HG02852 (cell line): ENCODE measurements around the gene SGMS1.
"Not testable (repeated sequence)": the region's sequence is repeated elsewhere in the genome, so short reads cannot be mapped to it uniquely, and the experiment has no call there.

Experiments used
- ATAC-seq: cut with Tn5 transposase; IDR thresholded peaks from one replicate; pipeline ENCODE4 v1.9.1; 2021; ENCODE audit warnings: mild to moderate bottlenecking, moderate library complexity; ENCODE audit not compliant: unreplicated experiment

SGMS1 gene

DNA sequence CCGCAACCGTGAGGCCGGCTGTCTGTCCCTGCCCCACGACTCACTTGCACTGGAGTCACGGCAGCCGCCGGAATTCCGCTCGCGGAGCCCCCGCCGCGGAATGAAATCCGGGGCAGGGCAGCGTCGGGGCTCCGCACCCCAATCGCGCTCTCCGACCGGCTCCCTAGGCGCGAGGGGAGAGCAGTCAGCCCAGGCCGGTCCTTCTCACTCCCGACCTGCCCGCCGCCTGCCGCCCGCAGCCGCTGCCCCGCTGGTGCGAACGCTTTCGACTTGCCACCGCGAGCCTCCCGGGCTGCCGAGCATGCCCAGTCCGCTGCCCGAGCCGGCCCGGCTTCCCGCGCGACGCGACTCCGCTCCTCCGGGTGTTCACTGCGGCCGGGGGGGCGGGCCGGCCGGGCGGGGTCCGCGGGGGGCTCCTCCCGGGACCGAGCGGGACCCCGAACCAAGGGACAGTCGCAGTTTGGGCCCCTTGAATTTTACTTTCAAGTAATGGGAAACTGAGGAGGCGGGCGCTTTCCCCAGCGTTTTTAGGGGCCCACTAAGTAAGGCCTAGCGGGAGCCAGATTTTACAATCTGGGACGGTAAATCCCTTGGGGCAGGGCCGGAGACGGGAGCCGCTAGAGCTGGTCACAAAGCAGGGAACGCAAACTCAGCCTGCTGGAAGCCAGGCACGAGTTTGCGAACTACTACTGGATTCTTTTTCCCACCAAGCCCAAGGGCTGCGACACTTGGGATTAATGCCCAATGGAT, at the start of gene SGMS1:
TSS of gene SGMS1 (minus strand) at position 294 of the 750 bp plus-strand sequence. CDS start 279,842 bp downstream, outside the sequence.
- peak; percentile 27 for ATAC-seq

DNA sequence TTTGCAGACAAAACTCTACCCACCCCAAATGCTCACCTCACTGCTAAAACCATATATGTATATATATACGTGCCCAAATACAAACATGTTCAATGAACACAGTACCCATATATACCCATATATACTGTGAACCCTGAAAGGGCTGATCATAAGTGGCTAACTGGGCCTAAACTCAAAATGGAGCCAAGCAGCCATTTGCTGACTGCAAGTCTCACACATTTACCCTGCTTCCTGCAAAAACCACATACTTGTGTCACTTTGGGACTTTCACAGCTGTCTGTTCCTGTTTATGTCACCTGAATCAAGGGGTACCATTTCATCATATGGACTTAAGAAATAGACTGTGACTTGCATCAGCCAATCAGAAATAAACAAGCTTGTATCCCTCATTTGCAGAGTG, 48.4 kb upstream of the SGMS1 start:
- ATAC-seq, result peak; percentile 52

DNA sequence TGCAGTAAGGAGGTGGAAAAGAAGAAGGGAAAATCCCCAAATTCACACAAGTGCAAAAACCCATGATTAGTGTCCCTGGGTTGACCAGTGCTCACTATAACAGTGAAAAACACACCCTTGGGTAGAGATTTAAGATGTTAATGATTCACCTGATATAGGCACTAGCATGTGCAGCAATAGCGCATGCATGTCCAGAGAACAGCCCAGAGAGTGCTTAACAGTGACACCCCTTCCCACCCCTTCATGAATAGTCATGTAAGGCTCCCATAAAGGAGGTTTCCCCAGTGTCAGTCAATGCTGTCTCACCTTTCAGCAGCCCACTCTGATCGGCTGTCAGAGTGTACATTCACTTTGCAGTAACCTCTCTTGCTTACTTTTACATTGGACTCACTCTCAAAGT, 47.9 kb upstream of the SGMS1 start:
- ATAC-seq, result not testable (repeated sequence)

DNA sequence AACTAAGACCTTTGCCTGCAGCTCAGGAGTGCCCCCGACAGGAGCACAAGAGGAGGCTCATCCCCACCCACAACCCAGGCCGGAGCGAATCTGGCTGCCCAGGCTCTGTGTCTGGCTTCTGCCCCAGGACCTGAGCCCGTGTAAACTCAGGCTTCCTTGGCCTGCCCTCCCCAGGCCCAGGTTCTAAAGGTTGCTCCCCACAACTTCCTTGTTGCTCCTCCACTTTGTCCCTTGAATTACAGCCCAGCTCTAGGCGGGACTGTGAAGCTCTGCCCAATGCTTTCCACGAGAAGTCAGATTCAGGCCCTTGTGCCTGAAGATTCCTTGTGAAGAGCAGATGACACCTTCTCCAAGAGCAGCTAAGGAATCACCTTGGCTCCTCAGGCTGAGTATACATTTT, 46.2 kb upstream of the SGMS1 start:
- not testable (repeated sequence) for ATAC-seq

DNA sequence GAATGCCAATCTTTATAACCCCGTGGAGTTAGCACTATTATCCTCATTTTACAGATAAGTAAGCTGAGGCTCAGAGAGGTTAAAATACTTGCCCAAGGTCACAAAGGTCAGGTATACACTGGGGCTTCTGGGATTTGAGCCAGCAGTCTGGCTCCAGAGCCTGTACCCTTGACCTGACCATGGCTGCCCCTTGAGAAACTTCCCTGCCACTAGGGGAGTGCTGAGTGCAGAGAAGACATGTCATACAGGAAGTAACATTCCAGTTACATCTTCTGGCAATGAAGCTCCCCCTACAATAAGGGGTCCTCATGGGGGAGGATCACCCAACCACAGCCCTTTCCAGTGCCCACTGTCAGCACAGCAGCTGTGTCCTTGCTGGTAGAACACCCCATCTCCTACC, 43.6 kb upstream of the SGMS1 start:
- ATAC-seq, result not testable (repeated sequence)

DNA sequence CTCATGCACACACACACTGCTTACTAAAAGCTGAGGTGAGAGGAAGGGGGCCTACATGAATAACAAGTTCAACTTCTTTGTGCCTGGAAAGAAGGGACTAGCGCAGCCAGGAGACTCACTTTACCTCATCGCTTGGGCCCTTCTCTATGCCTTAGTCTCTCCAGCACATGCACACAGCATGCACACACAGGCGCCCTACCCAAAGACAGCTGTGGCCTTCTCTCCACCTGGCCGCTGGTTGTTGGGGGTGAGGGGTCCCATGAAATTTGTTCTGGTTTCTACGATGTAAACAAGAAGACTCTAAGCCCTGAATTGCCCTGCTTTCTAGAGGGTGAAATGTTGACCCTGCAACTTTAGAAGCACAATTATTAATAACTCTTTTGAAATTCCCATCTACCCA, 38.7 kb upstream of the SGMS1 start:
- ATAC-seq, result not testable (repeated sequence)

DNA sequence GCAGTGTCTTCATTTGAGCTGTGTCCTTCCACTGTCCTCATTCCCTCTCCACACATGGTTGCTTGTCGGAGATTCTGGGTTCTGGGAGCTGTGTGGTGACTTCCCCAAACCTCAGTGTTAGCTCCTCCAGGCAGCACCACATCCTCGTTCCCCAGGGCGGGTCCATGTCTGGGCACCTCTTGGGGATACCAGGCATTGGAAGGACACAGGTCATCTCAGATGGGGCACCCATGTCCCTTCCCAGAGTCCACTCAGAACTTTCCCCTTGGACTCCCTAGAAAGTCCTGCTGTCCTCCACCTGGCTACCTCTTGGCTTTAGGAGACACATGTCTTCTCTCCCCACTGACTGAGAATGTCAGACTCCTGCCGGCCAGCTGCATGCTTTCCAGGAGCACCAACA, 37.8 kb upstream of the SGMS1 start:
- not testable (repeated sequence) for ATAC-seq

DNA sequence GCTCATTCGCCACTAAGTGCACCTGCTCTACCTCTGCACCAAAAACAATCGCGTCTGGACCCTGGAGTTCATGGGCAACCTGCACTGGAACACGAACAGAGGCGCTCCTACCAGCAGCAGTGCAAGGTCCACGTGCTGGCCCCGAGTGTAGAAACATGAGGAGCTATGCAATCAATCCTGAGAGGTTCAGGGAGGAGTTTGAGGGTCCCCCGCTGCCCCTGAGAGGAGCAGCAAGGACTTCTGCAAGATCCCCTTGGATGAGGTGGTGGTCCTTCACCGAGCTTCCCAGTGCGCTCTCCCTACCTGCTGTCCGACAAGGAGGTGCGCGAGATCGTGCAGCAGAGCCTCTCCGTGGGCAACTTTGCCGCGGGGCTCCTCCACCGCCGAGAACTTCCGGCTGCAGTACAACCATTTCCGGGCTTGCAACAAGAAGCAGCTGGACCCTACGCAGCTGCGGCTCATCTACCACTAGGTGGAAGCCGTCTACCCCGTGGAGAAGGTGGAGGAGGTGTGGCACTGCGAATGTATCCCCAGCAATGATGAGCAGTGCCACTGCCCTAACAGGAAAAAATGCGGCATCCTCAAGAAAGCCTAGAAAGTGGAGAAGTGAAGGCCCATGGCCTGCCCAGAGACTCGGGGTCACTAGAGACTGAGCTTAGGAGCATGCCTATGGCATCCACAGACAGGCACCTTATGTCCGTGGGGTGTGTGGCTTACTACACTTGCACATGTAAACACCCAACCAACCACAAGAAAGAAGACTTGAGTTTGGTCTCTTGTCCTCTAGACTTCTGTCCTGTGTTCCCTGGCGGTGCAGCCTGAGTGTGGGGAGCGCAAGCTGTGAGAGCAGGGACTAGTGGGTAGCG, 36.3 kb upstream of the SGMS1 start:
- ATAC-seq, result peak; percentile 97

DNA sequence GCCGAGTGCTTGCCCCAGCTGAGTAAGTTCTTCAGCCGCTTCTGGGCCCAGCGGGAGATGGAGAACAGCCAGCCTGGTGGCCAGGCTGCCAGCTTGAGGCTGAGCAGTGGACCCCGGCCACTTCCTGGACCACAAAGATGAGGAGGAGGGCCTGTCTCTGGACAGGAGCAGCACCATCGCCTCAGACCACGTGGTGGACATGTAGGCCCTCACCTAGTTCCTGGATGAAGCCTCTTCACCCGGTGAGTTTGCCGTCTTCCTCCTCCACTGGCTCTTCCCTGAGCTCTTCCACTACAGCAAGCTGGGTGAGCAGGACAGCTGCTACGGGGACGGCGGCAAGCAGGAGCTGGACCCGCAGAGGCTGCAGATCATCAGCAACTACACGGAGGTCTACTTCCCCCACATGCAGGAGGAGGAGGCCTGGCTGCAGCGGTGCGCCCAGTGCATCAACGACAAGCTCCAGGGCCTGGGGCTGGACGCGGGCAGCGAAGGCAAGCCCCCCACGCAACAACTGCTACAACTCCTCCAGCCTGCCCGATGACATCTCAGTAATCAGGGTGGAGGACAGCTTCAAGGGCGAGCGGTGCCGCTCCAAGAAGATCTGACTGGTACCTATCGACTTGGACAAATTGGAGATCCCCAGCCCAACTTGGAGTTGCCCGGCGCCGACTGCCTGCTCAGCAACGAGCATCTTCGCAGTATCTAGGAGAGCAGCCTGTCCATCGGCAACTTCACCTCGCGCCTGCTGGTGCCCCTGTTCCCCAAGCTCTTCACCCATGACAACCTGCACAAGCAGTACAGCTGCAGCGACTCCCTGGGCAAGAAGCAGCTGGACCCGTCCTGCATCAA, 35.5 kb upstream of the SGMS1 start:
- ATAC-seq, result not testable (repeated sequence)

DNA sequence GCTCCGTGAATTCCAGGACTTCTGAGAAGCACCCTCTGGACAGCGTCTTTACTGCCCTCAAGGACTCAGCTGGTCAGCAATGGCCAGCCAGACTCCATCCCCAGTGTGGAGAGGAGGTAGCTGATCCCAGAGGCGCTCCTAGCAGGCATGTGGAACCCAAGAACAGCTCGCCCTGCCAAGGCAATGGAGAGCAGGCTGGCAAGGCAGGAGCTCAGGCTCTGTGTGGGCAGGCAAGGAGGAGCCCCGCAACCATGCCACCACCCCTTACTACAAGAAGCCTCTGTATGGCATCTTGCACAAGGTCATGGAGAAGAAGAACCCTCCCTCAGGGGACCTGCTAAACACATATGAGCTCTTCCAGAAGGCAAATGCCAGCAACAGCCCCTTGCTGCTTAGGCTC, 34.4 kb upstream of the SGMS1 start:
- no peak for ATAC-seq

DNA sequence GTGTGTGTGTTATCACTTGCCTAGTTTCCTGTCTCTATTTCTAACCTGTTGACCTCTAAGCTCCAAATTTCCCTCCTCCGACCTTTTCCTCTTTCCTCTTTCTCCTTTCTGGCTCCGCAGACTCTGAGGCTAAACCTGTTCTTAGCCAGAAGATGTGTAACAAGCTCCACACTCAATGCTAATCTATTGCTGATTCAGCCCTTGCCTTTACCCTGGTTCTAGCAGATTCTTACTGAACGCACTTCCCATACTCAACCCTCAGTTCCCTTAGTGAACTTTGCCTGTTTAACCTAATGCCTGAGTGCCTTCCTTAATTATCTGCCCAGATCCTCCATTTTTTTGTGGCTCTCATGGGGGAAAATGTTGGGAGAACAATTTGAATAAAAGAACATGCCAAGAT, 30.0 kb upstream of the SGMS1 start:
- ATAC-seq, result no peak

DNA sequence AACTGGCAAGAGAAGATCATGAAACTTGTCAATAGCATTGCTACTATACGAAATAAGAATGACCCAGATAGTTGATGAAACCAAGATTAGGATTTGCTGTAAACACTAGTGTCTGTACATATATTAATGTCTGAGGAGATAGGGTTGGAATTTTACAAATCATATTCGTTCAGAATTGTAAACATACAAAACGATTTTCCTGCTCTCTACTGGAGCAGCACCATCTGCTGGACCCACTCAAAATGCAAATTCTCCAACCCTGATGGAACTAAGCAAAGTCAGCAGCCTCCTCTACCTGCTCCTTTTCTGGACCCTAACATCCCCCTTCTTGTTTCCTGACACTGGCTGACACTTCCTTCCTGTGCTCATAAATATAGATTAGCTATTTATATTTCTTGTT, 29.4 kb upstream of the SGMS1 start:
- ATAC-seq, result peak; percentile 41

DNA sequence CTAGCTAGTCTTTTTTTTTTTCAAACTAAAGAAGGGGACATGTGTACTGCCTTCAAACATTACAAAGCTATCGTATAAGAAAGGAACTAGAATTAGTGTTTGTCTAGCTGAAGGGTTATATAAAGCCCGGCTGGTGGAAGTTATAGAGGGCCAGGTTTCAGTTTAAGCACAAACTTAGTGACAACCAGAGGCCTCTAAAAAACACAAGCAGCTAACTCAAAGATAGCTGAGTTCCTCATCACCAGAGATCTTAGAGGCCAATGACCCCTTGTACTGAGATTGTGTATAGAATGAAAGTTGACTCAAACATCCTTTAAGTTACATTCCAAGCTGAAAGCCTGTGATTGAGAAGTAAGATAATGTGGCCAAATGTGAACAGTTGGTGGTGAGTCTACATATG, 28.1 kb upstream of the SGMS1 start:
- ATAC-seq, result no peak

DNA sequence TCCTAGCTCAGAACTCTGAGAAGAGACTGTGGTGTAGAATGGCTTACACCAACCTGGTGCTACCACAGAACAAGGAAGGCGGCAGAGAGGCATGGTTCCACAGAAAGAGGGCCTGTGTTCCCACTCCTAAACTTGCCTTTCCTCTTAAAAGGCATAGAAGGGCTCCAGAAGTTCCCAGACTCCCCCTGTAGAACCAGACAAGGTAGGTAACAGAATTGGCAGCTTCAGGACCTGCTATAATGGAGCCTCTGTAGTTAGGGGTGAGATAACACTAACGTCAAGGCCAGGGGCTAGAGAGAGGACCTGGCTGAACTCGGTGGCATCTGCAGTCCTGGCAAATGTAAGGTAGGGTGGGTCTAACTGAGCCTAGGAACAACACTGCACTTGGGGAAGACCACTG, 26.7 kb upstream of the SGMS1 start:
- ATAC-seq, result no peak

DNA sequence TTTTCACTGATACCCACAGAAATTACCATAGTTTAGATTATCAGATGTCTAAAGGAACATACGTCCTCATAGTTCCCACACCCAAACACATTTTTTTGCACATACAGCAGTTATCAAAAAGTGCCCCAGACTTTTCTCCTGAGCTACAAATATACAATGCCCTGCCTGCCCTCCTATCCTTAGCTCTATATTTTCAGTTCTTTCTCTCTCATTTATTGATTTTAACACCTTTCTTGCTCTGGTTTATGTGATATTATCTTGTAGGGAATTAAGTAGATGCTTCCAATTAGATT, 25.1 kb upstream of the SGMS1 start:
- no peak for ATAC-seq

DNA sequence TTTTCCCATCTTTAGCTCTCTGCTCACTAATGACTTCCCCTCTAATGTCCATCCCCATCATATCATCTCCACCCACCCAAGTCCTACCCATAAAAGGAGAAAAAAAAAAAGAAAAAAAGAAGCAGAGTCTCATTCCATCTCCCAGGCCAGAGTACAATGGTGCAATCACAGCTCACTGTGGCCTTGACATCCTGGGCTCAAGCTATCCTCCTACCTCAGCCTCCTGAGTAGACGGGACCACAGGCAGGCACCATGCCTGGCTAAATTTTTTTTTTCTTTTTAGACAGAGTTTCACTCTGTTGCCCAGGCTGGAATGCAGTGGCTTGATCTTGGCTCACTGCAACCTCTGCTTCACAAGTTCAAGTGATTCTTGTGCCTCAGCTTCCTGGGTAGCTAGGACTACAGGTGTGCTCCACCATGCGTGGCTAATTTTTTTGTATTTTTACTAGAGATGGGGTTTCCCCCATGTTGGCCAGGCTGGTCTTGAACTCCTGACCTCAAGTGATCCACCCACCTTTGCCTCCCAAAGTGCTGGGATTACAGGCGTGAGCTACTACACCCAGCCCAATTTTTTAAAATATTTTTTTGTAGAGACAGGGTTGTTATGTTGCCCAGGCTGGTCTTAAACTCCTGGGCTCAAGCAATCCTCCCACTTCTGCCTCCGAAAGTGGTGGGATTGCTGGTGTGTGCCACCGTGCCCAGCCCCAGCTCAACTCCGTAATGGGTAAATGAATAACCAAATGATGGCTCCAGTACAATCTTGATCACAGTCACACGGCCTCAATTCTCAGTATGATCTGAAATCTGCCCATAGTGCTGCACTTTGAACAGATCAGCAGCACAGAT, 24.6 kb upstream of the SGMS1 start:
- peak; percentile 64 for ATAC-seq

DNA sequence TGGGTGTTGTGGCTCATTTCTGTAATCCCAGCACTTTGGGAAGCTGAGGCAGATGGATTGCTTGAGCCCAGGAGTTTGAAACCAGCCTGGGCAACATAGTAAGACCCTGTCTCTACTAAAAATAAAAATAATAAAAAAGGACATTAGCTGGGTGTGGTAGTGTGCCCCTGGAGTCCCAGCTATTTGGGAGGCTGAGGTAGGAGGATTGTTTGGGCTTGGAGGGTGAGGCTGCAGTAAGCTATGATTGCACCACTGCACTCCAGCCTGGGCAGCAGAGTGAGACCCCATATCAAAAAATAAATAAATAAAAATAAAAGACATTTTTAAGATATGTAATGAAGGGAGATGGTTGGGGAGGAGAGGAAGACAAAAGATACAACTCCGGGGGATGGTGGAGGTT, 23.6 kb upstream of the SGMS1 start:
- not testable (repeated sequence) for ATAC-seq

DNA sequence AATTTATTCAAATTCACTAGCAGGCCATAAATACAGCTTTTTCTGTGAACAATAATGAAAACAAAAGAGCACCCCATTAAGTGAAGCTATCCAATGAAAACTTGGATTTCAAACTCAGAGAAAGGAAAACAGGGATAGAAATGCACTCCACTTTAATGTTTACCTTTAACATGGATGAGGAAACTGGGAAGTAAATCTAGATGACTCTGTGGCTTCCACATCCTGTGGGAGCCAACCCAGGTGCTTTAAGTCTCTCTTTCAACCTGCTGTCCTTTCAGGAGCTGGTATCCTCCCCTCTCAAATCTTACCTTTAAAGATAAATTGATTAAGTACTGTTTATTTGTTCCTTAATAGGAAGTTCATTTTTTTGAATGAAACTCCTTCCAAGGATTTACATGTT, 21.5 kb upstream of the SGMS1 start:
- ATAC-seq, result no peak

DNA sequence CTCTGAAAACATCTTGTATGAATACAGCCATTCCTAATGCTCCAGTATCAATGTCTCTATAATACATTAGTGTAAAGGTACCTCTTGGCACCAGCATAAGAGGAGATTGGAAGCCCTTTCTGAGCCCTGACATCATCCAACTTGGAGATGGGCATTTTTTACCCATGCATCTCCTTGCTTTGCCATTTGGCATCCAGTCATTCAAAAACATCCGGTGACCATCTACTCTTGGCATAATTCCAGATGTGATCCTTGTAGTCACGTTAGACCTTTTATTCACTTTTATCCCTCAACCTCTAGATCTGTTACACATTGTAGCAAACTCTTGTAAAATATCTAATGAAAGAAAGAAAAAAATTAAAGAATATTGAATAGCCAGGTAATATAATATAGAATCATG, 17.9 kb upstream of the SGMS1 start:
- ATAC-seq, result no peak

DNA sequence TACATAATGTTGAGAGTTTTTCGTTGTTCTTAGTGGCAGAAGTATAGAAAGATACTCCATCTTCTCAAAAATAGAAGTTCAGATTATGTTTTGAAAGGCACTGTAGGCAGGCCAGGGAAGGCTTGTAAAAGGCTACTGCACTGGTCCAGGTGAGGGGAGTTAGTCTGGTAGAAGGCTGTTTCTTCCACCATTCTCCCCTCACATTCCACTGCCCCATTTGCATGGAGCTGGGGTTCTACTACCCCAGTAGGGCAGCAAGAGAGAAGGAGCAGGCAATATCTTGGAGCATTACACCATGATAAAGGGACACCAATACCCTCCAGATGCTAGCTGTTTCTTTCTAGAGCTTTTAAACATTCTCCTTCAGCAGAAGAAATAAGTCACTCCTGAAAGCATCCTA, 16.5 kb upstream of the SGMS1 start:
- no peak for ATAC-seq
